Measurements from ENCODE around the gene RUNX1.

DNA sequence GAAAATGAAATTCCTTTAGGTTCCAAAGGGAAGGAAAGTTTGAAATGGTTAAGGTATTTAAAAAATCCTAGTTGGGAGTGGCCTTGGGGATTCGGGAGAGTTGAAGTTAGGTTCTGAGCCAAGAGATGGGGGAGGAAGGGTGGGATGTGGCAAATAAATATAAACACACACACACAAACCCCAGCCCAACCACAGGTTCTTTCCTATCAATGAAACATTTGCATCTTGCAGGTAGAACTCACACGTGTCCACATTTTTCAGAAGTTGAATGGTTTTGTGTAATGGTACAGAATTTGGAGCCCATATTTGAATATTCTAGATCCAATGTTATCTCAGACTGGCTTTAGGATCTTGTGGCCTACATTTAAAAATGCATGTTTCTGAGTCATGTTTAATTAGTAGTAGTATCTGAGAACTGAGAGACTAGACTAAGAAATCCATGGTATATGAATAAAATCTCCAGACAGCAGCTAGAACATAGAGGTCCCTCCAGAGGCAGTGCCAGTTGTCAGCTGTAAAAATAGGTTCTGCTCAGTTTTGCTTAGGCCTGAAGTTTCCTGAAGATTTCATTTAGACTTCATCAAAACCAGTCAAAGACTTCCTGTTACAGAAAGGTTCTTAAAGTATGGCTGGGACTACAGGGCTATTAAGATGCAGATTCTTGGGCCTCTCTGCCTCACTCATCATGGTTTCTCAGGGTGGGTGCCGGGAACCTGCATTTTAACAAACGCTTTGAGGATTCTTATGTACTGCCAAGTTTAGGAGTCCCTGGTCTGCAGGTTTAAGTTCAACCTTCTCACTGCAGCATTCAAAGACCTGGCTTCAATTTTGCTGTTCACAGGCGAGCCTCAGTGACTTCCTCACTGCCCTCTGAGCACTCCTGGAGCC is 21.3 kb downstream of the RUNX1 start:
- TF ChIP-seq, protein P1, sequence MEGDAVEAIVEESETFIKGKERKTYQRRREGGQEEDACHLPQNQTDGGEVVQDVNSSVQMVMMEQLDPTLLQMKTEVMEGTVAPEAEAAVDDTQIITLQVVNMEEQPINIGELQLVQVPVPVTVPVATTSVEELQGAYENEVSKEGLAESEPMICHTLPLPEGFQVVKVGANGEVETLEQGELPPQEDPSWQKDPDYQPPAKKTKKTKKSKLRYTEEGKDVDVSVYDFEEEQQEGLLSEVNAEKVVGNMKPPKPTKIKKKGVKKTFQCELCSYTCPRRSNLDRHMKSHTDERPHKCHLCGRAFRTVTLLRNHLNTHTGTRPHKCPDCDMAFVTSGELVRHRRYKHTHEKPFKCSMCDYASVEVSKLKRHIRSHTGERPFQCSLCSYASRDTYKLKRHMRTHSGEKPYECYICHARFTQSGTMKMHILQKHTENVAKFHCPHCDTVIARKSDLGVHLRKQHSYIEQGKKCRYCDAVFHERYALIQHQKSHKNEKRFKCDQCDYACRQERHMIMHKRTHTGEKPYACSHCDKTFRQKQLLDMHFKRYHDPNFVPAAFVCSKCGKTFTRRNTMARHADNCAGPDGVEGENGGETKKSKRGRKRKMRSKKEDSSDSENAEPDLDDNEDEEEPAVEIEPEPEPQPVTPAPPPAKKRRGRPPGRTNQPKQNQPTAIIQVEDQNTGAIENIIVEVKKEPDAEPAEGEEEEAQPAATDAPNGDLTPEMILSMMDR (IDR thresholded peaks at IDR 0.05), result no peak
- no peak for TF ChIP-seq POLR2A (IDR thresholded peaks at IDR 0.05)
